DND-41 (cell line): Measurements from ENCODE around the gene MYO5A.

ENCODE experiments used
- CTCF ChIP-seq: IDR thresholded peaks from 2 replicates; pipeline ENCODE4 v1.5.1; 2012; ENCODE audit warnings: borderline replicate concordance, low read length, moderate library complexity, mild to moderate bottlenecking; ENCODE audit not compliant: poor library complexity, severe bottlenecking; ENCODE audit errors: extremely low read depth
- EZH2 ChIP-seq: IDR thresholded peaks from 3 replicates; pipeline ENCODE4 v1.6.1; 2012; ENCODE audit warnings: borderline replicate concordance, low read depth, mild to moderate bottlenecking, moderate library complexity, low read length, inconsistent platforms; ENCODE audit not compliant: severe bottlenecking

- TF ChIP-seq EZH2 = no peak
- no peak for TF ChIP-seq CTCF
Measured at GRCh38 chr15:52439470-52439869, 89.2 kb downstream of the MYO5A start.
